GM18867 (cell line): ENCODE measurements around the gene GSG1L2.

Experiments used
- ATAC-seq: cut with Tn5 transposase; IDR thresholded peaks from one replicate; pipeline ENCODE4 v1.9.1; 2021; ENCODE audit warnings: mild to moderate bottlenecking, moderate library complexity; ENCODE audit not compliant: unreplicated experiment

Gene GSG1L2

DNA sequence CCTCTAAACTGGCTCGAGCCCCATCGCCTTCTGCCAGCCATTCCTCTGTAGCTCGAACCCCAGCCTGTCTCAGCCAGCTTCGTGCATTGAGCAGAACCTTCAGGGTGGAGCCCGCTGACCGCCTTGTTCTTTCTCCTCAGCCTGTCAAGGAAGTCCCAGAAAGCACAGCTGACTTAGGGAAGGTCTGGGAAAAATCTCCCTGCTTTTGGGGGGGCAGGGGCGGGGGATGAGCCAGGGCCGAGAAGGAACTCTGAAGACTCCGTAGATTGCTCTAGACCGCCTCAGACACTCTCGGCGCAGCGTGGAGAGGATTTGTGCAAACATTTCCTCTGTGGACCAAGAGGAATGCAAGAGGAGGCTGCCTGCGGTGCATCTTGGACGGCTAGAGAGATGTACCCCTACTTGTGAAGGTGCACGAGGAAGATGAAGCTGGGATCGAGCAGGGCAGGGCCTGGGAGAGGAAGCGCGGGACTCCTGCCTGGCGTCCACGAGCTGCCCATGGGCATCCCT, 3.8 kb upstream of the GSG1L2 start, which contains the start of gene GLP2R:
Gene GLP2R (plus strand): TSS at position 284 of the 510 bp plus-strand sequence. CDS start 140 bp downstream, at position 424.
- no peak for ATAC-seq

DNA sequence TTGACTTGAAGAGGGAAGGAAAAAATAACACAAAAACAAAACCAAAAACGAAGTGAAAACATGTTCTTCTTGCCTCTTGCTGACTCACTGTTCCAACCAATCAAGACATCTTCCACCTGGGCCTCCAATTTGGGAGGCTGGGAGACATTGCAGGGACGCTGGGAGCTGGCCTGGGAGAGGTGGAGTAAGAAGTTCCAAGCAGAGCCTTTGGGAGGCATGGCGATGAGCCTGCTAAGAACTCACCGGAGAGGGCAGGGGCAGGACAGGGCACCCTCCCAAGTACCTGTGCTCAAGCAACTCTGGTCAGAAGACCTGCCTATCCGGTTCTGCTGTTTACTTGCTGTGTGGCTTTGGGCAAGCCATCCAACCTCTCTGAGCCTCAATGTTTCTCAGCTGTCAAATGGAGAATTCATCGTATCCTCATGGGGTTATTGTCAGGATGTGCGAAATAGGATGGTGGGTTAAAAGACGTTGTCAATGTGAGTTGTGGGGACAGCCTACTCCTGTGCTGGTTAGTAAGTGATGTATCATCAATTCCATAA, 3.0 kb upstream of the GSG1L2 start:
- no peak for ATAC-seq

DNA sequence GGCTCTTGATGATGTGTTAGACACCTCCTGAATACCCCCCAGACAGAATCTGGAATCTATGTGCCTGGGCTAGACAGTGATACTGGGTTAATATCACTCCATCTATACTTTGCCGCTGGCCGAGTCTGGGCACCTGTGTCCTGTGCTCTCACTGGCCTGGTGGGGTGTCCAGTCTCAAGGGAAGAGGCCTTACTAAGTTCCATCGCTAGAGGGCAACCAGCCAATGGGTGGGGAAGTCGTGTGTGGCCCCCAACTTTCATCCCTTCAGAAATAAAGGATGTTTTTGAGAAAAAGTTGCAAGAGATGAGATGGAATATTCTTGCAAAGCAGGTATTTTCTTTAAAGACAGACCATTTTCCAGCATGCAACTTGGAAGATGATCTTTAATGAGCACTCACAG, 2.2 kb upstream of the GSG1L2 start:
- no peak for ATAC-seq

DNA sequence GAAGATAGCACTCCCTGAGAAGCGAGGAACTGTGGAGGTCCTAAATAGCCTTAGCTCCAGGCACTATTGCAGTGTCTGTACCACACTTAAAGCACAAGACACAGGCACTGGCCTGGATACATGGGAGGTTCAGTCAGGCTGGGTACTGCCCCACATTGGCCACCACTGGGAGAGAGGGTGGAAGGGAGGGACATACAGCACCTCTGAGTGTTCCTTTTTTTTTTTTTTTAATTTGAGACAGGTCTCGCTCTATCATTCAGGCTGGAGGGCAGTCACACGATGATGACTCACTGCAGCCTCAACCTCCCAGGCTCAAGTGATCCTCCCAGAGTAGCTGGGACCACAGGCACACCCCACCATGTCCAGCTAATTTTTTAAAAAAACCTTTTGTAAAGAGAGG, 1.4 kb downstream of the GSG1L2 start:
- ATAC-seq: no peak

DNA sequence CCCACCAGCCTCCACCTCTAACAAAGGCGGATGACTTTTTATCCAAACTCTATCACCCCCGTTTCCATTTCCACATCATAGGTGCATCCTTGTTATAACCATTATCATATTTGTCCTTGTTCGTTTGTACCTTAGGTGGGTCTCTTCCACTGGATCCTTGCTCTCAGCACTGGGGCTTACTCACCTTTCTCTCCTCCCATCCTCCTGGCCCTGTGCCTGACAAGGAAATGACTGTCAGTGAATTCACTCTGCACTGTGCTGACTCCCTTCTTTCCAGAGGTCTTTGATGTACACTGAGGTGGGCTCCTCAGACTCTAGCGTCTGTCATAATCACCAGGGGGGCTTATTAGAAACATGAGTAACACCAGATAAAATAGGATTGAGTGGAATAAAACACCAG, 3.1 kb downstream of the GSG1L2 start:
- no peak for ATAC-seq

DNA sequence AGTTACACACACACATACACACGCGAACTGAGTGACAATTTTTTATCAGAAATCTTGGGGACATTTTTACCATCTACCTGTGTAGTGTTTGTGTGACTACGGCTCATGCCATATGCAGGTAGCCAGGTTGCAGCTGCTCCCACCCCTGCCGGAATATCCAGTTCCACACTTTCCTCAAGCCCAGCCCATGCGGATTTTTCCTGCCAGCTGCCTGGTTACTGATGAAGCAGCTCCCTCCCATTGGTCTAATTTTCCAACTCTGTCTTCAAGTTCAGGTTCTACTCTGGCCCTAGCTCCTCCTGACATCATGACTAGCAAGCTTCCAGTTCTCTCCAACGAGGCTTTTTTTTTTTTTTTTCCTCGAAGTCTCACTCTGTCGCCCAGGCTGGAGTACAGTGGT, 4.8 kb downstream of the GSG1L2 start:
- no peak for ATAC-seq

DNA sequence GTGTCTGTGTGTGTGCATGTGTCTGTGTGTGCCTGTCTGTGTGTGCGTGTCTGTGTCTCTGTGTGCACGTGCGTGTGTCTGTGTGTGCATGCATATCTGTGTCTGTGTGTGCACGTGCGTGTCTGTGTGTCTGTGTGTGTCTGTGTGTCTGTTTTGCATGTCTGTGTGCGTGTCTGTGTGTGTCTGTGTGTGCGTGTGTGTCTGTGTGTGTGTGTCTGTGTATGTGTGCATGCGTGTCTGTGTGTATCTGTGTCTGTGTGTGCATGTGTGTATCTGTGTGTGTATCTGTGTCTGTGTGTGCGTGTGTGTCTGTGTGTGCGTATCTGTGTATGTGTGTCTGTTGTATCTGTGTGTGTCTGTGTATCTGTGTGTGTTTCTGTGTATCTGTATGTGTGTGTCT, 5.4 kb downstream of the GSG1L2 start:
- no peak for ATAC-seq

DNA sequence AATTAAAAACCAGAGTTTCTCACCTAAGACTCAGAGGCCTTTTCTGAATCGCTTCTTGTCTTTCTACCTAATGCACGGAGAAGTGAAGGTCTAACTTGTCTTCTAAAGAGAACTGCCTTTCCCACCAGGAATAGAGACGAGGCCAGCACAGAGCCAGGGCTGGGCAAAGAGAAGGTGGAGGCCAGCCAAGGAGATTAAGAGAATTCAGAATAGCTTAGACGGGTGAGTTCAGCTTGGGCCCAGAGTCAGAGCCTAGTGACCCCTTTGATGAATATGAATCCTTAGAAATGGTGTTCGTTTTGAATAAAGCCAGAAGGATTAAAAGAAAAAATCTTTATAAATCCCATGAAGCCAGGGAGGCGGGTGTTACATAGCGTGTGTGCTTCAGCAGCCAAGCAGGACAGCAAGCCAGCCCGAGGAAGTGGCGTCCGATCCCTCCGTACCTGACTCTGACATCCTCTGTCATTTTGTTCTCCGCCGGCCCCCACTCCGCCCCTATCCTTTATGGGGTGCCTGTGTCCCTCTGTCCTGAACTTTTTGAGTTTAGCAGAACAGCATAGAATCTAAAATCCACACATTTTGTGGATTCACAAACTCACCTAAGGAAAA, 7.4 kb downstream of the GSG1L2 start:
- no peak for ATAC-seq

DNA sequence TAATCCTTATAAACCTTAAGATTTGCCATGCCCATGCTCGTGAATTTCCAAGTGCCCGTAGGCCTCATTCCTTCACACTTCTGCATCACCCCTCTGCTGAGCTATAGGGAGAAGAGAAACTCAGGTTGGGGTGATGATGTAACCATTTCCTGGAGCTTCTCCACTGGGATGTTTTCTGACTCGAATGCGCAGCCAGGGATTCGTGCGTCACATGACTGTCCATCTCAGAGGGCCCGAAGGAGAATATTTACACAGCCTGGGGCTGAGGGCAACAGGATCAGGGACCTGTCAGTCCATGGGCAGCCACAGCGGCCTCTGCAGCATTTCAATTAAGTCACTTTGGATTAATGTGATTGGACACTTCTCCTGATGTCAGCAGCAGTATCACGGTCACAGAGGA, 8.7 kb downstream of the GSG1L2 start:
- ATAC-seq: no peak

DNA sequence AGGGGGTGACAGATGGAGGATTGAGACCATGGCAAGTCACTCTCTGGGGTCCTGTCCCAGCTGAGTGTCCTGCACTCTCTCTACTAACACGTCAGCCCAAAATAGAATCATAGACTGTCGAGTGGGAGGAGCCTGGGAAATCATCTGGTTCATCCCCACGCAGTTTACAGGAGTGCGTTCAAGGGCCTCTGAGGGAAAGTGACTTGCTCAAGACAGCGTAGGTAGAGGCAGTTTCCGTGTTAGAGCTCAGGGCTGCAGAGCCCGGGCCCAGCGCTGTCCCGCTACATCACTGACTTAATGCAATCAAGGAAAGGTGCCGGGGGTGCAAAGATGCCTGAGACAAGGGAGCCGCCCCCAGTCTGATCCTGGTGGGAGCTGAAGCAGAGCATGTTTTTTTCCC, 10.3 kb downstream of the GSG1L2 start:
- ATAC-seq: no peak

DNA sequence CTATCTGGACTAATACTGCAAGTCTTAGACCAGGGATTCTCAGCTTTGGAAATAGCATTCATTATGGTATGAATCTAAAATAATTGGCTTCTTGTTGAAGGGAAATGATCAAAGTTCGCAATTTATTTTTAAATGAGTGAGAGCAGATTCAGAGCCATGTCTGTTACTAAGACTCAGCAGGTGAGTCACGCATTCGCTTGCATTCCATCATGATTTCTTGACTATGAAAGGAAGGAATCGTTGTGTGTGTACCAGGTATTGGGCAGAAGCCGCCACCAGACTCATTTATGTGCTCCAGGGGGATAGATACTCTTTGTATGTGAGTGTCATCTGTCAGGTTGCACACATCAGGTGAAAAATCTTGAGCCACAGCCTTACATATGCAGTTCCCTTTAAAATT, 10.8 kb downstream of the GSG1L2 start:
- ATAC-seq: no peak

DNA sequence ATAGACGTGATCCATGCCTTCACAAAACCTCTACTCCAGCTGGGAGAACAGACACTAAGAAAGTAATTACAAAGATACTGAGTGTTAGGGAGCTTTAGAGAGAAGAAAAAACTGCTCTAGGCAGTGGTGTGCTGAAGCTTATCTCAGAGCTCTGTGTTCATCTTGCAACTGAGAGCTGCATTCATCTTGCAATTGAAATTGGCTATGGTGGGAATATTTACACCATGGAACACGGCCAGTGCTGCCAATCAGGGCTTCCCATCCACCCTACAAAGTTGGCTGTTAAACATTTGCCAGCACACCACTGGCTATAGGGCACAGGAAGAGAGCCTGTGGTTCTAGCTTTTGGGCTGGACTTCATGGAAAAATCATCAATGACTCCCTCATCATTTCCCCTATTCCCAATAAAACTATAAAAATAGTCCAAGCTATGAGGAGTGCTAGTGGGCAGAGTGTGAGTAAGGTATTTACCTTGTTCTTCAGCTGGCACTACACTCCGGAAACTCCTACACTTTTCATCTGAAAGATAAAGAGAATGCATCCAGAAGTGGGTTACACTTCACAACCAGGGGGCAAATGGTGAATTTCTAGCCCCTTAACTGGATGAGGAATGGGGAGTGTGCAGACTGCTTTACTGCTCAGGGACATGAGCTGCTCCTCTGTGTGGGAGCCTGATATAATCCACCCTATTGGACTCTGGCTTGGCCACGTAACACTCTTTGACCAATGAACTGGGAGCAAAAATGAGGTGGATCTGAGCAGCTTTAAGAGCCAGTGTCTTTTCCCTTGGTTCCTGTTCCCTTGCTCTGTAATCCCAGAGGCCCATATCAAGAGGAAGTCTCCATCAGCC, 11.6 kb downstream of the GSG1L2 start:
- ATAC-seq: no peak

DNA sequence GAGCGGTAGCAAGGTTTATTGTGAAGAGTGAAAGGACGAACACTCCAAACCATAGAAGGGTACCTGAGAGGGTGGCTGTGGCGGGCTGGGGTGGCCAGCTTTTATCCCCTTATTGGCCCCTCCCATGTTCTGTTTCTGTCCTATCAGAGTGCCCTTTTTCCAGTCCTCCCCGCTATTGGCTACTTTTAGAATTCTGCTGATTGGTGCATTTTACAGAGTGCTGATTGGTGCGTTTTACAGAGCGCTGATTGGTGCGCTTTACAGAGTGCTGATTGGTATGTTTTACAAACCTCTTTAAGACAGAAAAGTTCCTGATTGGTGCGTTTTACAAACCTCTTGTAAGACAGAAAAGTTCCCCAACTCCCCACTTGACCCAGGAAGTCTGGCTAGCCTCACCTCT, 12.5 kb downstream of the GSG1L2 start:
- no peak for ATAC-seq

DNA sequence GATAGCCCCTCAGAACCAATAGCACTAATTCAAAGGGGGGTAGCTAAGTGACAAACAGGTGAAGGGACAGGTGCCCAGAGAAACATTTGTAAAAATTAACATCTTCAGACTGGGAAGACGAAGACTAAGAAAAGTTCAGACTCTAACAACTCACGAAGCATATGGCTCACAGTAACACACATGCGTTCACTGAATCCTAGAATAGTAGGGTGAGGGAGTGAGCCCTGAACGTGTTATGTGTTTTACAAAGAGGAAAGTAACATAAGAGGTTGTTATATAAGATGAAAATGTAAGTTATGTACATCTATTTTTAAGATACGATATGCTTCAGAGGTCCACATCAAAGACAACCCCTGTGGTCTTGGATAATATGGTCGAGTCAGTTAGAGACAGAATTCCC, 15.2 kb downstream of the GSG1L2 start:
- no peak for ATAC-seq

DNA sequence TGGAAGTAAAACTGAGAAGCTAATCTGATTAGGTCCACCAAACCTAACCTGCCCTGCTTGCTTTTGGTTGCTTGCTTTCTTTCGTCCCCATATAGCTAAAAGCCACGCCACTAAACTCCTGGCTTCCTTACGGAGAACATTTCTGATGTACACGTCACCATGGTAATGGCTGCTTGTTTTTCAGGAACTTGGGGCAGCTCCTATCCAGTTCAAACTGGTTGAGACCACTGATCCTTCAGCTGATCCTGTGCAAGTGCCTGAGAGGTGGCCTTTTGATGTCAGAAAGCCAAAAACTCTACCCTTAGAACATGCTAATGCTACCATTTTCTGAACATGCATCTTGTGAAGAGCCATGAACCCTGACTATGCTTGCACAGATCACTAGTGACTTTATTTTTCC, 16.1 kb downstream of the GSG1L2 start:
- no peak for ATAC-seq

DNA sequence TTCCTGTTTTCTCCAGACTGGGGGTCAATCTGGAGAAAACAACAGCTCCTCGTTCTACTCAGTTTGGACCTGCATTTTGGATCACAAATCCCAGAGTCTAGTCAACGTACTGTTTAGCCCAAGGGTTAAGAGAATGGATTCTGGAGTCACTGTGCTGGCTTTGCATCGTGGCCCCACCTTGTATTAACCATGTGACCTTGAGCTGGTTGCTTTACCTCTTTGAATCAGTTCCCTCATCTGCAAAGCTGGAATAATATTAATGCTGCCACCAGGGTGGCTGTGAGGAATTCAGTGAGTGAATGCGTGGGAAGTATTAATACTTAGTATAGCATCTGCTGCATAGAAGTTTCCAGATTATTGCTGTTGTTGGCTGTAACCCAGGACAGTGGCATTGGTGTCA, 19.2 kb downstream of the GSG1L2 start:
- no peak for ATAC-seq

DNA sequence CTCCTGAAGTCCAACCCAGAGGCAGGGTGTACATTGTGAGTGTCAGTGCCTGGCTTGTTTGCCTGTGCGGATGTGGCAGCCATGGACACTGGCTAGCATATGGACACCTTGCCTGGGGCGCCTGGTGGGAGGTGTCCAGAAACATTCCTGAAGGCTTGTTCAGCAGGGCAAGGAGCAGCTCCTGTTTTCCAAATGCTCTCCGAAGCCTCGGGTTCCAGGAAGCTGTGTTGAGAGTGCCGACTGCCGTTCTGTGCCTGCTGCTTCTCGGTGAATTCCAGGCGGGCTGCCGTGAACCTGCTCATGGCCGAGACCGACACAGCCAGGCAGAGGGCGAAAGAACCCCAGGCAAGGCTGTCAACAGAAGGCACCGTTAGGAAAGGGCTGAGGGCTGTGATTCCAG, 19.6 kb downstream of the GSG1L2 start:
- no peak for ATAC-seq

DNA sequence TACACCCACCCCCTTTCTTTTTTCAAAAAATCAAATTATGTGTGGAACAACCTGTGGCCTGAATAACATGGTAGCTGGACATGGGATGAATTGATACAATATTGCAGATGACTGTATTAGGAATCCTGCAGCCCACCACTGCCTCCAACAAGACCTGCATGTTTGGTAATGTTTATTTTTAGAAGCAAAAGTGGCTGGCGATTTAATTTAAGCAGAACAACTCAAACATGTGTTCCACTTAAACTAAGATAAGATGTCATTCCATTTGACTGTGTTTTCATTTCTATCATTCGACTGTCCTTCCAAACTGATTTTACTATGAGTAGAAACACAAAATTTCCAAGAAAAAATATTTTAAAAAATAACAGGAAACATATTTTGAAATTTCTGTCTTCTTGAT, 20.4 kb downstream of the GSG1L2 start:
- no peak for ATAC-seq

DNA sequence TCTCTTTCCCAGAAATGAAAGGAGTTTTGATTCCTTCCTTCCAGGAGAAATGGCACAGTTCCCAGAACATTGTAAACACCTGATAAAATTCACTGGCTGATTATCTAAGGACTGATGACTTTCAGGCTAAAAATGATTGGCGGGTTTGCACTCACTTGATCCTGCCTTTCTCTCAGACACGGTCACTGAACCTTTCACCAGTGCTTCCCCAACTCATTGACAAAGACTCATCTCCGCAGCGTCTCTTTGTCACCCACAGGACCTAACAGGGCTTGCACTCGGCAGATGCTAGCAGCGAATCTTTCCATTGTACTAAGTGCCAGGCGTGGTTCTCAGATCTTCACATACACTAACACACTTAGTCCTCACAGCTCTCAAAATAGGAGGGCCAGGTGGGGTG, 23.2 kb downstream of the GSG1L2 start:
- ATAC-seq: no peak

DNA sequence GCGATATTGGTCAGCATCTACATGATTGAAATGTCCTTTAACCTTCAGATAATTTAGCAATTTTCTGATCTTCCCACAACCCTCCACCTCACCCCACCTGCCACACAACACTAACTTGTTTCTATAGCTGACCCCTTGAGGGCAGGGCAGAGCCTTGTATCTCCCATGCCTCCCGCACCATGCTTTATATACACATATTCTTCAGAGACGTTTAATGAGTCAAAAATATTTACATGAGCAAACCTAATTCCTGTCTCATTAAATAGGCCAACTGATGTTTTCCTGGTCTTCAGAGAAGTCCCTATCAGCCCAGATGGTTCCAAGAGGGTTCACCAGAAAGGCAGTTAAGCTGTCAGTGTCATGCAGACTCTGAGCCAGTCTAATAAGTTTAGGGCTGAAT, 23.9 kb downstream of the GSG1L2 start:
- no peak for ATAC-seq

DNA sequence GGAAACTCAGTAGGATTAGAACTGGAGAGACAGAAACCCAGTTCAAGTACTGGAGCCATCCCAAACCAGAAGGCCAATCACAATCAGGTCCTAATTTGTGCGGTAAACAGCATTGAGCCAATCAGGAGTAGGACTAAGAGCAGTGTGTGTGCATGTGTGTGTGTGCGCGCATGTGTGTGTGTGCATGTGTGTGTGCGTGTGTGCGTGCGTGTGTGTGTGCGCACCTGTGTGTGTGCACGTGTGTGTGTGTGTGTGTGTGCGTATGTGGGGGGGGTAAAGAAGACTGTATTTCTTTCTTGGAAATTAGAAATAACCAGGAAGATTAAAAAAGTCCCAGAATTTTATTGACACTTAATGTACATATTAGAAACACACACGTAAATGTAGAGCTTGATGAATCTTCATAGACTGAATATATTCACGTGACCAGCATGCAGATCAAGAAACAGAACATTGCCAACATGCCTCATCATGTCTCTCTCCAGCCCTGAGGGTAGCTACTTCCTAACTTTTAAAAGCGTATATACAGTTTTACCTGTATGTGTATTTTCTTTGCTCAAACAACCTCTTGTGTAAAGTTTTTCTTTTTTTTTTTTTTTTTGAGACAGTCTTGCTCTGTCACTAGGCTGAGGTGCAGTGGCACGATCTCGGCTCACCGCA, 29.6 kb downstream of the GSG1L2 start:
- no peak for ATAC-seq
